NCI-H128 (cell line): ENCODE results near the gene IGSF21.

ENCODE experiments used
- DNase-seq: peaks from one replicate; lab custom pipeline; 2025; ENCODE audit not compliant: unreplicated experiment; lab: John Stamatoyannopoulos, UW

Gene IGSF21

DNA sequence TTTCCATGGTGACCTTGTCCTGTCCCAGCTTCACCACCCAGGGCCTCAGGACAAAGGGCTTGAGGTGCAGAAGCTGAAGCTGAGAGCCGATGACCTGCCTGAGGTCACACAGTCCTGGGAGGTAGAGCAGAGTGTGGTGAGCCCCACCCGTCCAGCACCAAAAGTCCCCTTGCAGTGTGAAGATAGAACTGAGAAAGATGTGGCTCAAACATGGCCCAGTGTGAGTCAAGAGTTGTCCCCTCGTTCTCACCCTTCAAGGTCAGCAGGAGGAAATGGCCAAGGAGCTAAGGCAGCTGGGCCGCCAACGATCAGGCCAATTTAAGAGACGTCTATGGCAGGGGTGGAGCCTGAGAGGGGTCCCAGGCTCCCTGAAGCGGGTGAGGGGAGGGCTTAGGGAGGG lies 215.7 kb downstream of the IGSF21 start:
- no peak for DNase-seq

DNA sequence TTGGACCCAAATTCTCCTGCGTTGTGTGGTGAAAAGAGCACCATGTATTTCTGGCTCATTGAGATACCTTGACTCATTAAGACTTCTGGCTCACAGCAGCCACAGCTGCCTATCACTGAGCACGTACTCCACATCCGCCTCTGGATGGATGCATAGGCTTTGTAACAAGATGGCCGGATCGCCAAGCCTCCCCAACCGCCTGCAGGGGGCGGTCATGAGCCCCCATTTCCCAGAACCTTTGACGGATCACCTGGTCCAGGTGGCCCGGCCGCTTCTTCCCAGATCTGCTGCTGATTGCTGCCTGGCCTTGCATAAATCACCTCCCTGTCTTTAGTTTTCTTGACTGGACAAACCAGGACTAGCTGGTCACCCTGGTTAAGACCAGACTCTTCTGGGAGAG lies 216.6 kb downstream of the IGSF21 start:
- DNase-seq = no peak

DNA sequence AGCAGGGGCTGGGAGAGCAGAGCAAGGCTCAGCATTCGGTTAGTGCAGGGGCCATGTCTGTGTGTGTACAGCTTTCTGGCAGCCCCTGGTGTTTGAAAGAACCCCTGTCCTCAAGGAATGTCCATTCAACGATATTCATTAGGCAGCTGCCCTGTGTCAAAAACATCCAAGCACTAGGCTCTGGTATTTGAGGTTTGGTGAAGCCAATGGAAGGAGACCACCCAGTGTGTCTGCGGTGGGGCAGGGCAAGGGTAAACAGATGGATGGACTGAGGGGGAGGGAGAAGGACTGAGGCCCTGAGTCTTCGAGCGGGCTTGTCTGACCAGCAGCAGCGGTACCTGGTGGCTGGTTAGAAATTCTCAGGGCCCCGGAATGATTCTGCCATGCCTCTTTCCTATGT lies 217.5 kb downstream of the IGSF21 start:
- DNase-seq = no peak

DNA sequence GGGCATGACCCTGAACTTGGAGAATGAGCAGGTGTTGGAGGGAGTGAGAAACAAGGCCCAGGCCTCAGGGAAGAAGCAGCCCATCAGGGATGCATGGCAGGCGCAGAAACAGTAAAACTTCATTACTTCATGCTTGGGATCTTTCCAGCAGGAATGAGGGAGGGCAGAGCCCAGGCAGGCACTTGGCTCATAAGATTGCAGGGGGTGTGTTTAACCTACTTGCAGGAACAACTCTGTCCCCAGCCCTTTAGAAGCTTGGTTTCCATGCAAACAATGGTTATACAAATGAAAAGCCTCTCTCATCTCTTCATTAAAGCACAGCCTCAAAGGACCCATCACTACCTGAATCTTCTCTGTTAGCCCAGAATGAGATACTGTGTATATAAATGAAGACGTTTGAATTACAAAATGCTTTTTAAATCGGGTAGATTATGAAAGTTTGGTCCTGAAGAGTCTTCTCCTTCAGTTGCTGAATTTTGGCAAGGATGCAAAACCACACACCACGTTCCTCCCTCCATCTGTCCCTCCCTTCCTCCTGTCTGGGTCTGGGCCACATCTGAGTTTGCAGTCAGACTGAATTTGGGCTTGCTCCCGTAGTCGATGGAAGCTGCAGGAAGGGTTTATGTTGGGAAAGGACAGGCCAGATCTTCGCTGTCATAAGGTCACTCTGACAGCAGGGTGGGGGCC lies 218.8 kb downstream of the IGSF21 start:
- no peak for DNase-seq

DNA sequence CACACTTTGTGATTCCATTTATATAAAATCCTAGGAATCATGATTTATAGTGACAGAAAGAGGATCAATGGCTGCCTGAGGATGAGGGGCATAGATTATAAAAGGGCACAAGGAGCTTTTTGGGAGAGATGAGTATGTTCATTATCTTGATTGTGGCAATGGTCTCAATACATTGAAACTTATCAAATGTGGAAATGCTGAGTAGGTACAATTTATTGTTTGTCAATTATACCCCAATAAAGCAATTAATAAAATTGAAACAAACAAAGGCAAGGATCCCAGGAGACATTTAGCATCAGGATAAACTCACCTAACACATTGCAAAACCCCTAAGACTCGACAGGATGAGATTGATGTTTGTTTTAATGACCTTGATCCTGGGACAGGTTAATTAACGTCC lies 220.1 kb downstream of the IGSF21 start:
- DNase-seq = no peak

DNA sequence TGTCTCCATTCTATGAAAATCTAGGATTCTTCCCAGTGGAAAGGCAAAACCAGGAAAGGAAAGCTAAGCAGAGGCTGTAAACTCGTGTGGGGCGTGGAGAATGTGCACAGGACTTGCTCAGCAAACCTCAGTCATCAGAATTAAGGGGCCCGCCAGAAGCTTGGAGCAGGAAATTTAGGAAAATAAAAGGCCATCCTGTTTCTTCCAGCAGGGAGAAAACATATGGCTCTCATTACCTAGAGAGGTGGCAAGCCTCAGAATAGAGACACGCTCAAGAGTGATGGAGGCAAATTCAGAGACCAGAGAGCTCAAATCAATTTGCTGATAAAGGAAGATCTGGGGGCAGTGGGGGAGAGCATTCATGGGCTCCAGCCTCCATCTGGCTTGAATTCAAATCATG lies 221.2 kb downstream of the IGSF21 start:
- no peak for DNase-seq

DNA sequence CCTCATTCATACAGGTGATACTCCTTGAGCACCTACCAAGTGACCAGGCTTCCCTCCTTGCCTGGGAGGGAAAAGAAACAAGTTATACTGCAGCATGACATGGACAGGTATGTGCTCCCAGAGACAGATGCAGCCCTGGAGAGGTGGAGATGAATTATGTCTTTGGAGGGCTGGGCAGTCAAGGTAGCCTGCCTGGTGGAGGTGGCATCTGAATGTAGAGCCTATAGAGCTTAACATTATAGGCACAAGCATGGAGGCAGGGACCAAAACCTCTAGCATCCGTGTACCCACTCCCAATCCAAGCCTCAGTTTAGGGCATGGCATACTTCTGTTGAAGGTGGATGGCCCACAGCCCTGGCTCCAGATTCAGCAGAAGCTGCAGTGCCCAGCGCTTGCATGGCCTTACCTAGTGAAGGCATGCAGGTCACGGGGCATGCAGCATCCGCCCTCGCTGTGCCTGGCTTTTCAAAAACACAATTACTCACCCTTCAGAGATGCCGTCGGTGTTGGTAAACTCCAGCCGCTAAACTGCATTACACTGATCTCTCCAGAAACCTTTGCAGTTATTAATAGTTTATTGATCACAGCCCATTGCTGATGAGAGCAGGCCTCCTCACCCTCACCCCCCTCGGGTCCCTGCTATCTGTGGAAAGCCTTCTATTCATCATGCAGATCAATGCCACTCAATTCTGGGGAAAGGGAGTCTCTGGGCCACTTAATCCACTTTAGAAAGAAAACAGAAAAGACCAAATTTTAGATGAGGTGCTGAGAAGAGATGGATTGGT lies 222.1 kb downstream of the IGSF21 start:
- DNase-seq = no peak

DNA sequence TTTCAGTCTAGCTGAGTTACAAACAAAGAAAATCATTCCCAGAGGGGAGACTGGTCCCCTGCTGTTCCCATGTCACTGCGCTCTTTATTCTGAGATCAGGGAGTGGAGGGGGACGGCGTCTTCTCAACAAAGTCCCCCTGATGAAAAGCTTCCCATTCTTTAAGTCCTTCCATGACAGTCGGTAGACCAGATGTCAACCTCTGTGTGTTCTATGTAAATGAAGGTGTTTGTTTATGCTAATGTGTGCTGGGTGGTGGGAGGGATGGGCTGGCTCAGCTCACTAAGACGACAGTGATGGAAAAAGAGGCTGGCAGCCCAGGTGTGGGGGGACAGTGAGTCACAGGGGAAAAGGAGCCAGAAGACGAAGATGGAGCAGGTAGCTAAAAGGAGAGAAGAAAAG lies 225.0 kb downstream of the IGSF21 start:
- no peak for DNase-seq

DNA sequence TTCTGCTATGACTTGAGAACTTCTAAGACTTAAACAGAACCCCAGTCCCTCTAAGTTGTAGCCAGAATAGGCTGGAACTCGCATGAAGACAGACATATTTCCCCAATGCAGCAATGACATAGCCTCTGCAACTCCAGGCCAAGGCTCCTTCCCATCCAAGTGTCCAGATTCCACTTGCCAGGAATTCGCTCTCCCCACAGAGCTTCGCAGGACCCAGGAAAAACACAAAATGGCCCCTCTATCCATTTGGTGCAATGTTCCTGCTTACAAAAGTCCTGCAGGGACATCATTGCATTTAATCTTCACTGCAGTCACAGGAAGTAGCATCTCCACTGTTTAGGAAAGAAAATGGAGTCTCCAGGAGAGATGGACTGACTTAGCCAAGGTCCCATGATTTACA lies 225.6 kb downstream of the IGSF21 start:
- DNase-seq = no peak

DNA sequence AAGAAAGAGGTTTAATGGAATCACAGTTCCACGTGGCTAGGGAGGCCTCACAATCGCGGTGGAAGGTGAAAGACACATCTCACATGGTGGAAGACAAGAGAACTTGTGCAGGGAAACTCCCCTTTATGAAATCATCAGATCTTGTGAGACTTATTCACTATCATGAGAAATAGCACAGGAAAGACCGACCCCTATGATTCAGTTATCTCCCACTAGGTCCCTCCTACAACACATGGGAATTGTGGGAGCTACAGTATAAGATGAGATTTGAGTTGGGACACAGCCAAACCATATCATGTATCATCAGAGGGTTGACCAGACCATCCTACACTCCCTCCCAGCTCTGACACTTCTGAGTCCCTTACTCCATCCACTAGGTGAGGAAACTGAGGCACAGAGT lies 229.2 kb downstream of the IGSF21 start:
- no peak for DNase-seq

DNA sequence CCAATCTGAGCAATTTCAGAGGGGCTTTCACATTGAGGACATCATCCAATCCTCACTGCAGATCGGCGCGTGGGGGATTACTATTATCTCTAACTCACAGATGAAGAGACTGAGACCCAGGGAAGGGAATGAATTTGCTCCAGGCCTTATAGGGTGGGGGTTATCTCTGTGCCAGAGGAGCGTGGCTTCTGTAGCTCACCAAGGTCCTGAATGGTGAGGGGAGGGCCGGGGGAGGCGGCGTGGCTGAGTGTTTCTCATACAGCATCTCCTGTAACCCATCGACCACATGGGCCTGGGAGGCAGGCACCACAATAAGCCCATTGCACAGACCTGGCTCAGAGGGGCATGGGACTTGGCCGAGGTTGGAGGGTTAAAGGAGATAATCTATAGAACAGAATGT lies 230.2 kb downstream of the IGSF21 start:
- DNase-seq = no peak

DNA sequence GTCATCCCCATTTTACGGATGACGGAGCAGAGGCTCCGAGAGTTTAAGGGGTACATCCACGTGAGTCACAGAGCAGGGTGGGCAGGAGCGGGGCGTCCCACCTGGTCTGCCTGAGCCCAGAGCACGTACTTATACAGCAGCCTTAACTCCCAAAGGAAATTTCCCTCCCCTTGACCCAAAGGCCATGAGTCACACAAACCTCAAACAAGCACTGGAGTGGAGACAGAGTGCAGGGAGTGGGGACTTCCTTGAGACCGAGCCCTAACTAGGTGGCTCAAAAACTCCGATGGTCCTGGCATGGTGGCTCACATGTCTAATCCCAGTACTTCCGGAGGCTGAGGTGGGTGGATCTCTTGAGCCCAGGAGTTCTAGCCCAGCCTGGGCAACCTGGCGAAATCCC lies 231.6 kb downstream of the IGSF21 start:
- DNase-seq = no peak

DNA sequence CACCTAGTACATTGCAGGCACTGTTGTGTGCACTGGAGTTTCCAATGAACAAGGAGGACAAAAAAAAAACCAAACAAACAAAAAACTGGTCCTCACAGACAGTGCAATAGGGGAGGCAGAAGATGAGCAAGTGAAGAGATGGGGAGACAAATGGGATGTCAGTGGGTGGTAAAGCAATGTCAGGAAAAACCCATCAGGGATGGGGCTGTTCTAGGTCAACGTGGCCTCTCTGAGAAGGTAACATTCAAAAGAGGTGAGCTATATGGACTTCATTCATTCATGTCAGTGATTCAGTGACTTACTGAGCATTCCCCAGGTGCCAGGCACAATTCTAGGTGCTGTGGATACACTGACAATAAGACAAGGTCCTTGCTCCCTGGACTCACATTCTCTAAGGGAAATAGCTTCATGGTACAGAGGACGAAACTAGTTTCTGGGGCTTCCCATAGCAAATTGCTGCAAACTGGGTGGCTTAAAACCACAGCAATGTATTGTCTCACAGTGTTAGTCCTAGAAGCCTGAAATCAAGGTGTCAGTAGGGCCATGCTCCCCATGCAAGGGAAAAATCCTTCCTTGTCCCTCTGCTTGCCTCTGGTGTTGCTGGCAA lies 232.7 kb downstream of the IGSF21 start:
- DNase-seq = no peak

DNA sequence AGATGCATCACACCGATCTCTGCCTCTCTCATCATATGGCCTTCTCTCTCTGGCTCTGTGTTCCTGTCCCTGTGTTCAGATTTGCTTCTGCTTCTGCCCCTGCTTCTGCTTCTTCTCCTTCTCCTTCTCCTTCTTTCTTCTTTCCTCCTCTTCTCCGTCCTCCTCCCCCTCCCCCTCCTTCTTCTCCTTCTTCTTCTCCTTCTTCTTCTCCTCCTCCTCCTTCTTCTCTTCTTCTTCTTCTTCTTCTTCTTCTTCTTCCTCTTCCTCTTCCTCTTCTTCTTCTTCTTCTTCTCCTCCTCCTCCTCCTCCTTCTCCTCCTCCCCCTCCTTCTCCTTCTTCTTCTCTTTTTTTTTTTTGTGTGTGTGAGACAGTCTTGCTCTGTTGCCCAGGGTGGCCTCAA lies 233.2 kb downstream of the IGSF21 start:
- DNase-seq = no peak

DNA sequence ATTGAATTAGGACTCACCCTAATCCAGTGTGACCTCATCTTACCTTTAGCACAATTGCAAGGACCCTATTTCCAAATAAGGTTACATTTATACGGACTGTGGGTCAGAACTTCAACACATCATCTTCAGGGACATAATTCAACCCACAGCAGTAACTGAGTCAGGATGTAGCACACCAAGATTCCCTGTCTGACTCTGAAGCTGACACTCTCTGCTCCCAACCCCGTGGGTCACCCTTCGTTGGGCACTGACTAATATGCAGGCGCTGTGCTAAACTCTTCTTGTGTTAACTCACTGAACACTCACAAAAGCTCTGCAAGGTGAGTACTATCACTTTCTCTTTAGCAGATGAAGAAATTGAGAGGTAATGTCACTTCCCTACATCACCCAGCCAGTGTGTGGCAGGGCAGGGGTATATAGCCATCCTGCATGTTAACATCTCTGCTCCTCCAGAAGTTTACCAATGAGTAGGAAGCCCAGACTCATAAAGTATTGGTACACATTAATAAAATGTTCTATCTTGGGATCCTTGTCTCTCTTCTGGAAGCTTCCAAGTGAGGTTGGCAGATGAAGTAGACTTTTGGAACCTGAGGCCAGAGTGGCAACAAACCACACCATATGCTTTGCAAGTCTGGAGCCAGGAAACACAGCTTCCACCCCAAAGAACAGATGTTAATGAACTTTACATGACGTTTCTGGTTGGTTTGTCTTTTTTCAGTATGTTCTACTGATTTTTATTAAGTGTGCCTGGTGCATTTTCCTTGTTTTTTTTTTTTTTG lies 233.9 kb downstream of the IGSF21 start:
- DNase-seq = no peak

DNA sequence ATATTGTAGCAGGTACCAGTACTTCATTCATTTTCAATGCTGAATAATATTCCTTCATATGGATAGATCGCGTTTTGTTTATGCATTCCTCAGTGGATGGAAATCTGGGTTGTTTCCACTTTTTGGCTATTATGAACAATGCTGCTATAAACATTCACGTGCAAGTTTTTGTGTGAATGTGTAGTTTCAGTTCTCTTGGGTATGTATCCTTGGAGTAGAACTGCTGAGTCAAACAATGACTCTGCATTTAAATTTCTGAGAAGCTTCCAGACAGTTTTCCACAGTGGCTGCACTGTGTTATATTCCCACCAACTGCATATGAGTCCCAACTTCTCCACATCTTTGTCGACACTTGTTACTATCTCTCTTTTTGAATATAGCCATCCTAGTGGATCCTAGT lies 235.1 kb downstream of the IGSF21 start:
- no peak for DNase-seq

DNA sequence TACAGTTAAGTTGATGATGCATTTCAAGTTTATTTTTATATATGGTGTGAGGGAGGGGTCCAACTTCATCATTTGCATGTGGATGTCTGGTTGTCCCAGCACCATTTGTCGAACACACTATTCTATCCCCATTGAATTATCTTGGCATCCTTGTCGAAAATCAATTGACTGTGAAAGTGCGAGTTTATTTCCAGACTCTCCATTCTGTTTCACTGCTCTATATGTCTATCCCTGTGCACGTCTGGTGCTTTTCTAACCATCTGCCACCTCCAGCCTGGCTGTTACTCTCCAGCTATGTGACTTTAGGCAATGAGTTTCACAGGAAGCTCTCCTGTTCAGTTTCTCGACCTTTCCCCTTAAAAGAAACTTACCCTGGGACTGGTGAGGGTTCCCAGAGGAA lies 236.0 kb downstream of the IGSF21 start:
- no peak for DNase-seq

DNA sequence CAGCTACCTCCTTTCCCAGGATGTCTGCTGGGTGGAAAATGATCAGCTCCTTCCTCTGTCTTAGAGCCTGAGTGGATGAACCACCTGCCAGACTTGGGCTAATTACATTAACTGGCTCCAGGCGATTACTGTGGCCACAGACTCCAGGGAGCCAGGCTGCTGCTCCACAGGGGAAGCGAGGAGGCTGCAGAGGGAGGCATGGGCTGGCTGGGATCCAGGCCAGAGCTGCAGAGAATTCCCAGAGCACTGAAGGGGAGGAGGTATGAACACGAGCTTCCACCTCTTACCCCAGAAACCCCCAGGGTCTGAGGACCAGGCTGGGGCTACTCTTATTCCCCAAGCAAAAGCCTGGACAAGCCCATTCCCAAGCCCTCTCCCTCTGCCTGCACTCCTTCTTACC lies 237.2 kb downstream of the IGSF21 start:
- DNase-seq = no peak

DNA sequence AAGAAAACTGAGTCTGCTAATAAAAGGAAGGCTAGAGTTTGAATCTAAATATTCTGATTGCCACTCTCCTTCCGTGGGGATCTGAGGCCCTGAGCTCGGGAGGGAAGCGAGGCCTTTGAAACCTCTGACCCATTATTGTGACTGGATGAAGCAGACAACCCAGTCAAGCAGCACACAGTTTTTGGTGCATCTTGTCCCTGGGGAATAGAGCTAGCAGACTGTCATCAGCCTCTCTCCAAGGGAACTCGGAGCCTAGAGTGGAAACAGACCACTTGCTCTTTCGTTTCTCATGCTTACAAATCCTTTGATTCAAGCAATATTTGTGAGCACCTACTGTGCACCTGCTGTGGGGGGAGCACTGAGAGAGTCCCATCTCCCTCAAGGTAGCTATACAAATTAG lies 240.0 kb downstream of the IGSF21 start:
- no peak for DNase-seq

DNA sequence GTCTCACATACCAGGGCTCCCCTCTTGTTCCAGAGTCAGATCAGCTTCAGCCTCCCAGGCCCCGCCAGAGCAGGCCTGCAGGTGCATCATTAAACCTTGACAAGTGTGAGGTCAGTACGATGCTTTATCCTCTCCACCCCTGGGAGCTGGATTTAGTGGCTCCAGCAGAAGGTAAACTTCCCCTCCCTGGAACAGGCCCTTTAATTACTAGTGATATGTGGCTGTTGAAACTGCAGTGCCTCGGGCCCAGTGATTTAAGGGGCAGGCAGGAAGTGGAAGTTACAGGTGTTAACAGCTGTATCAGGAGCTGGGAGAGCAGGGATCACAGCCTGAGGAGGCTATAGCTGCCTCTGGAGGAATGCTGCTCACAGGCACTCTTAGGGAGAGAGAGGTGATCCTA lies 240.8 kb downstream of the IGSF21 start:
- no peak for DNase-seq

DNA sequence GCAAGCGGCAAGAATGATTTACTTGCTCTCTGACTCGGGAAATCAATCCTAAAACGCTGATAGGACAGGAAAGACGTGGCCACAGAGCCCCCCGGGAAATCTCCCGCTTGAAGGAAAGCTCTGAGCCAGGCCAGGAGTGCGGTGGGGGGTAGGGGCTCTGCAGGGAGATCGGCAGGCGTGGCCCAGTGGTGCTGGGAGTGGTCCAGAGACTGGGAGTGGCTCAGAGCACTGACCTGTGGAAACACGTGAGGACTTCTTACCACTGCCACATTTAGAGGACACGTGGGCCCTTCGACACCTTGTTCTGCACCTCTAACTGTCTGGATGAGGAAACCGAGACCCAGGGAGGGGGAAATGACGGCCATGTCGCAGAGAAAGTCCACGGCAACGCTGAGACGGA lies 243.1 kb downstream of the IGSF21 start:
- no peak for DNase-seq

DNA sequence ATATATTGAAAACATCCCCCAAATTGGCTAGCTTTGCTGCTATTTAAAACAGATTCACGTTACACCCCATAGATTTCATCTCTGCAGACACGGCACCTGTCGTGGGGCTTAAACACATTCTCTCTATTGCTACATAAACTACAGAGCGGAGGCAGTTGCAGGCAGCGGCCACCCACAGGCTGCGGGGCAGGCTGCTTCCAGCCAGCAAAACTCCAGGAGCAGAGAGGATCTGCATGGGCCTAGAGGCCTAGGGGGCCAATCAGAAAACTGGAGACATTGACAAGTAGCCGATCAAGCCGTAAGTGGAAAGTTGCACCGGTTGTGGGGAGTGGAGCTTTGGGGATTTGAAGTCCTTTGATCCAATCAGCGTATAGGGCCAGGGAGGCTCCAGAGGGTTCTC lies 244.1 kb downstream of the IGSF21 start:
- DNase-seq = no peak
